ENCODE measurements around the gene ZNF439.
"Not testable (repeated sequence)": the region's sequence is repeated elsewhere in the genome, so short reads cannot be mapped to it uniquely, and the experiment has no call there.

Gene ZNF439

DNA sequence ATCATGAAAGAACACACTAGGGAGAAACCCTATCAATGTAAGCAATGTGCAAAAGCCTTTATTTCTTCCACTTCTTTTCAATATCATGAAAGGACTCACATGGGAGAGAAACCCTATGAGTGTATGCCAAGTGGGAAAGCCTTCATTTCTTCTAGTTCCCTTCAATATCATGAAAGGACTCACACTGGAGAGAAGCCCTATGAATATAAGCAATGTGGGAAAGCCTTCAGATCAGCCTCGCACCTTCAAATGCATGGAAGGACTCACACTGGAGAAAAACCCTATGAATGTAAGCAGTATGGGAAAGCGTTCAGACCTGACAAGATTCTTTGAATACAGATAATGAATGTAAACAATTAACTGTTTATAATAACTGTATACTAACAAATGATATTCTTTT, 15.0 kb upstream of the ZNF439 start:
- Histone ChIP-seq H3K4me3 (ENCODE audit: low read length) (no peak overlapping the region), H3K4me1 (ENCODE audit: control insufficient read depth, low read length) (no peaks in the 10 kb centered on the region), H3K36me3 (ENCODE audit: control insufficient read depth, low read length) (peaks cover 30% of the 10 kb centered on the region), H4K20me1 (ENCODE audit: control insufficient read depth, insufficient read depth, low read depth, low read length) (no peaks in the 10 kb centered on the region), H3K9me2 (replicated peaks; ENCODE audit: control insufficient read depth, low read length) (no peaks in the 10 kb centered on the region), H3K27ac (ENCODE audit: low read depth, low read length) (no peak overlapping the region), H3K4me2 (ENCODE audit: low read length) (no peak overlapping the region), H3F3A (ENCODE audit: control insufficient read depth, insufficient read depth) (no peaks in the 10 kb centered on the region), H3K27me3 (ENCODE audit: control insufficient read depth, low read length) (no peaks in the 10 kb centered on the region), H3K9me3 (ENCODE audit: control insufficient read depth, insufficient read depth, low read length) (peaks cover 19% of the 10 kb centered on the region), H3K79me2 (ENCODE audit: control insufficient read depth, low read length) (no peaks in the 10 kb centered on the region)
- TF ChIP-seq, protein P1, sequence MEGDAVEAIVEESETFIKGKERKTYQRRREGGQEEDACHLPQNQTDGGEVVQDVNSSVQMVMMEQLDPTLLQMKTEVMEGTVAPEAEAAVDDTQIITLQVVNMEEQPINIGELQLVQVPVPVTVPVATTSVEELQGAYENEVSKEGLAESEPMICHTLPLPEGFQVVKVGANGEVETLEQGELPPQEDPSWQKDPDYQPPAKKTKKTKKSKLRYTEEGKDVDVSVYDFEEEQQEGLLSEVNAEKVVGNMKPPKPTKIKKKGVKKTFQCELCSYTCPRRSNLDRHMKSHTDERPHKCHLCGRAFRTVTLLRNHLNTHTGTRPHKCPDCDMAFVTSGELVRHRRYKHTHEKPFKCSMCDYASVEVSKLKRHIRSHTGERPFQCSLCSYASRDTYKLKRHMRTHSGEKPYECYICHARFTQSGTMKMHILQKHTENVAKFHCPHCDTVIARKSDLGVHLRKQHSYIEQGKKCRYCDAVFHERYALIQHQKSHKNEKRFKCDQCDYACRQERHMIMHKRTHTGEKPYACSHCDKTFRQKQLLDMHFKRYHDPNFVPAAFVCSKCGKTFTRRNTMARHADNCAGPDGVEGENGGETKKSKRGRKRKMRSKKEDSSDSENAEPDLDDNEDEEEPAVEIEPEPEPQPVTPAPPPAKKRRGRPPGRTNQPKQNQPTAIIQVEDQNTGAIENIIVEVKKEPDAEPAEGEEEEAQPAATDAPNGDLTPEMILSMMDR (IDR thresholded peaks at IDR 0.05; ENCODE audit: low read depth, low read length, poor library complexity, severe bottlenecking) = no peak
- TF ChIP-seq EZH2phosphoT487 (IDR thresholded peaks at IDR 0.05; ENCODE audit: borderline replicate concordance, low read length) = no peak

DNA sequence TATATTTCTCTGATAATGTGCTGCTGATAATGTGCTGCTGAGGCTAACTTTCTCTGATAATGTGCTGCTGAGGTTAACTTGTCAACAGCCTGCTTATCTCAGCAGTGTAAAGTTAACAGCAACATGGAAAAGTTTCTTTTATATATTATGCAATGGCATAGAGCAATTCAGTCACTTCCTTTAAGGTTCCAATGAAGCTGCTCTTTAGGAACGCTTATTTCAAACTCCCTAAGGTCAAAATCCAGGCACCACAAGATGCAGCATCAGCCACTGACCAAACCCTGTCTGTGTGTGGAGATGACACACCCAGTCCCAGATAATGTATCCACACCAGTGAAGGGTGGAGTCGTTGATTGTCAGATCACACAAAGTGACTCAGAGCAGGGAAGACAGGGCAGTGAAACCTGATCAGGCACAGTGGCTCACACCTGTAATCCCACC, 12.9 kb upstream of the ZNF439 start:
- Histone ChIP-seq H3K36me3 (ENCODE audit: control insufficient read depth, low read length) (peaks cover 30% of the 10 kb centered on the region), H3K9me3 (ENCODE audit: control insufficient read depth, insufficient read depth, low read length) (peaks cover 19% of the 10 kb centered on the region)
- not testable (repeated sequence) for H3K4me1 ChIP-seq (ENCODE audit: control insufficient read depth, low read length); H4K20me1 ChIP-seq (ENCODE audit: control insufficient read depth, insufficient read depth, low read depth, low read length); H3K4me3 ChIP-seq (ENCODE audit: low read length); H3K27me3 ChIP-seq (ENCODE audit: control insufficient read depth, low read length); H3K9me2 ChIP-seq (replicated peaks; ENCODE audit: control insufficient read depth, low read length); H3F3A ChIP-seq (ENCODE audit: control insufficient read depth, insufficient read depth); H3K27ac ChIP-seq (ENCODE audit: low read depth, low read length); H3K4me2 ChIP-seq (ENCODE audit: low read length); H3K79me2 ChIP-seq (ENCODE audit: control insufficient read depth, low read length)

DNA sequence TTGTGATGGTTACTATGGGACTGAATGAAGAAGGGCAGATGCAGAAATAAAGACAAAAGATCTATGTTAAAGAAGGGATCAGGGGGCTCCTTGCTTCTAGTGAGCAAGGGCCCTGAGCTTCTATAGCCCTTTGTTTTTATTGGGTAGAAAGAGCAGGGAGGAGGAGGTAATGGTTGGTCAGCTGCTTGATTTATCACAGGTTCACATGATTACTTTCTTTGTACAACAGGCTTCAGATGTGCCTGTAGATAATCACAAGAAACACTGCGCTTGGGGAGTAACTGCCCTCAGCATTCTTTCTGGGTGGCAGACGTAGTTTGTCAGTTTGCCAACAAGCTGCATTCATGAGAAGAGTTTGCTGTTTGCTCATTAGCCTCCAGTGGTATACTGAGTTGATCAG, 4.8 kb upstream of the ZNF439 start:
- Histone ChIP-seq H3K27me3 (ENCODE audit: control insufficient read depth, low read length) (no peaks in the 10 kb centered on the region), H3K9me2 (replicated peaks; ENCODE audit: control insufficient read depth, low read length) (no peaks in the 10 kb centered on the region), H3K79me2 (ENCODE audit: control insufficient read depth, low read length) (peaks cover 2% of the 10 kb centered on the region), H3K36me3 (ENCODE audit: control insufficient read depth, low read length) (no peaks in the 10 kb centered on the region; the same call in 1 of the 2 replicates), H3K9me3 (ENCODE audit: control insufficient read depth, insufficient read depth, low read length) (no peaks in the 10 kb centered on the region), H3K27ac (ENCODE audit: low read depth, low read length) (no peak overlapping the region), H3K4me2 (ENCODE audit: low read length) (no peak overlapping the region), H3K4me3 (ENCODE audit: low read length) (no peak overlapping the region), H3F3A (ENCODE audit: control insufficient read depth, insufficient read depth) (no peaks in the 10 kb centered on the region), H3K4me1 (ENCODE audit: control insufficient read depth, low read length) (peaks cover 6% of the 10 kb centered on the region), H4K20me1 (ENCODE audit: control insufficient read depth, insufficient read depth, low read depth, low read length) (no peaks in the 10 kb centered on the region)
- TF ChIP-seq, protein P1 (IDR thresholded peaks at IDR 0.05; ENCODE audit: low read depth, low read length, poor library complexity, severe bottlenecking) = no peak

DNA sequence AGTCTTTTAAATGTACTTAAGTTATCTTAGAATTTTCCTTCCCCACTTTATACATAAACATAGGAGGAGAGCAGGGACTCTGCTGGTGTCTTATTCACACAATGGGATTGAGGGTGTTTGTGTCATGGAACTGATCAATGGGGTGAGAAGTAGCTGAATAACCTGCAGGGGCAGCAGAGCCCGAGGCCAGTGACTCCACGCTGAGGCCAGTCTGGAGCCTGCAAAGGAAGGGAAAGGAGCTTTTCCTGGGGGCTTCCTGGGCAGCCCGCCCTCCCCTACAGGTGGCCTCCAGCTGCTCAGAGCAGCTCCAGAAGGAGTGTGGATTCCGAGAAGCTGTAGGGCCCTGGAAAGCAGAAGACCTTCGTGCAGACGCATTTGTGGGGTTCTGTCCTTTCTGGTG, 911 bp upstream of the ZNF439 start:
- peaks cover 41% of the 10 kb centered on the region for H3K79me2 ChIP-seq (ENCODE audit: control insufficient read depth, low read length)
- H3F3A ChIP-seq (ENCODE audit: control insufficient read depth, insufficient read depth); H3K9me3 ChIP-seq (ENCODE audit: control insufficient read depth, insufficient read depth, low read length); H4K20me1 ChIP-seq (ENCODE audit: control insufficient read depth, insufficient read depth, low read depth, low read length); H3K27ac ChIP-seq (ENCODE audit: low read depth, low read length); H3K4me3 ChIP-seq (ENCODE audit: low read length); H3K9me2 ChIP-seq (replicated peaks; ENCODE audit: control insufficient read depth, low read length); H3K27me3 ChIP-seq (ENCODE audit: control insufficient read depth, low read length); H3K4me2 ChIP-seq (ENCODE audit: low read length): not testable (repeated sequence)
- H3K4me1 ChIP-seq (ENCODE audit: control insufficient read depth, low read length) = peaks cover 22% of the 10 kb centered on the region
- peaks cover 22% of the 10 kb centered on the region for H3K36me3 ChIP-seq (ENCODE audit: control insufficient read depth, low read length)
